Stimulated activated effector memory CD8-positive, alpha-beta T cell treated with anti-CD3 and anti-CD28 coated beads, Interleukin-12 subunit alpha, Interleukin-12 subunit beta, amount 100 ng/mL, for 72 hours (primary cell): ENCODE measurements around the gene ZNG1A.
"Not testable (repeated sequence)": the region's sequence is repeated elsewhere in the genome, so short reads cannot be mapped to it uniquely, and the experiment has no call there.

Experiments used
- ATAC-seq: fragments of 150-1000 bp; cut with Tn5 transposase; 2 replicates; pipeline ENCODE4 v1.10.0; 2021
- DNase-seq, 2 donors: peaks; one replicate each; pipeline ENCODE4 v3.0.0; 2021 to 2022; ENCODE audit warnings: low spot score in 2 of 2
- H3K27ac Mint-ChIP-seq: one replicate; pipeline ENCODE4 v1.8.0; 2022; ENCODE audit warnings: mild to moderate bottlenecking, mixed read lengths
- H3K36me3 Mint-ChIP-seq: one replicate; pipeline ENCODE4 v1.8.0; 2022; ENCODE audit warnings: mild to moderate bottlenecking, mixed read lengths
- H3K4me1 Mint-ChIP-seq: one replicate; pipeline ENCODE4 v1.8.0; 2022; ENCODE audit warnings: mixed read lengths
- H3K4me3 Mint-ChIP-seq: one replicate; pipeline ENCODE4 v1.8.0; 2022; ENCODE audit warnings: mild to moderate bottlenecking, mixed read lengths
- H3K9me3 Mint-ChIP-seq: one replicate; pipeline ENCODE4 v1.8.0; 2022; ENCODE audit warnings: mixed read lengths

ZNG1A gene

DNA sequence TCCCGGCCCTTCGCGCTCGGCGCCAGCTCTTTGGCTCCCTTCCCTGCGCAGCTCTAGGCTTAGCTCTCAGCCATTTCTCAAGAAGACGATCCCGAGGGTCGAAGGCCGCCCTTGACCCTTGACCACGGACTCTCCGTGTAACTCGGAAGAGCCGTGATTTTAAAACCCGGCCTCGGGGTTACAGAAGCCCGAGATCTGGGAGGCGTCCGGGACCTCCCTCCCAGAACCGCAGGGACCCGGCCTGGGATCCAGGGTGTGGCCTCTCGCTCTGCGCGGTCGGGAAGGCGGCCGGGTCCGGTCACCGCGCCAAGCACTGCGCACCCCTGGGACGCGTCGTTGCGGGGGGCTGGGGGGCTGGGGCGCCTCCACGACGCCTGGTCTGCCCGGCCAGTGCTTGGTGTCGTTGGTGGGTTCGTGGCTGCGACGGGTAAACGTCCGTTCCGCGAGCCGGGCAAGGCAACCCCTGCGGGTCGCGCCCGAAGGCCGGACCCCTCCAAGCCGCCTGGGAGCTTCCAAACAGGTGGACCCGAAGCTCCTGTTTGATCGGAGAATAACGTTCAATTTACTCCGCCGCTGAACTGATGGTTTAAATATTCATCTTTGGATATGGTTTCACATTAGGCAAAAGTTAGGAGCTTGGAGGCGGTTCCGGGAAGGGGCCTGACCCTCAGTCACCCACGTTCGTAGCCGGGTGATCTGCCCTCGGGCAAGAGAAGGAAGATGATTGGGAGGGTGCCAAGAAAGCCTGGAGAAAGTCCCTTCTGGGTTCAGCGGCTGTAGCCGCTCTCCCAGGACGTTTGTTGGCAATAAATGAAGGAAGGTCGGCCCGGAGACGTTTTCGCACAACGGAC, 64.4 kb downstream of the ZNG1A start:
- H3K36me3 Mint-ChIP-seq, H3K9me3 Mint-ChIP-seq: not testable (repeated sequence)
- Mint-ChIP-seq H3K4me1 (peaks cover 25% of the 10 kb centered on the region), H3K4me3 (peak overlapping the region; percentile 75), H3K27ac (peak overlapping the region; percentile 70)
- ATAC-seq (peak; percentile 50), DNase-seq (peak in 1 of 2 donors; percentile 61)

- DNase-seq (peak in 1 of 2 donors; percentile 63), ATAC-seq (peak; percentile 84)
- H3K27ac Mint-ChIP-seq, H3K36me3 Mint-ChIP-seq, H3K9me3 Mint-ChIP-seq: not testable (repeated sequence)
- H3K4me3 Mint-ChIP-seq: peak overlapping the region; percentile 75
- H3K4me1 Mint-ChIP-seq: peaks cover 32% of the 10 kb centered on the region
These were observed 65.2 kb downstream of the ZNG1A start for GRCh38 chr9:113468-114266.

GRCh38 chr9:112589-113467, 66.0 kb downstream of the ZNG1A start:
- DNase-seq, H3K27ac Mint-ChIP-seq, H3K9me3 Mint-ChIP-seq, H3K36me3 Mint-ChIP-seq: not testable (repeated sequence)
- ATAC-seq: peak; percentile 3
- peaks cover 26% of the 10 kb centered on the region for H3K4me1 Mint-ChIP-seq
- H3K4me3 Mint-ChIP-seq: peak overlapping the region; percentile 75

DNA sequence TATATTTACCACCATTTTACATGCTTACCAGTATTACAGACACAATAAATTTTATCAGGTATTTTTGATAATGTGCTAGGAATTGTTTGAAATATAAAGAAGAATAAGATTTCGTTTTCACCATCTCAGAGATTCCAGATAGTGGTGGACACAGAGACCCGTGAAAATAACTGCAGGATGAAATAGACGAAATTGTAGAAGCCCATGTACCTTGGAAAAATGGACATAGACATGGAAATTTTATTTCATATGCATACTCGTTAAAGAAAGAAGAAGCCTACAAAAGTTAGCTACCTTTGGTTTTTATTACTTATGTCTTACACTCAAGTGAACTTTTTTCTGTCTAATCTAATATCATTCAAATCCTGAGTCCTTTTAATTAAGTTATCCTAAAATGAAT, 68.2 kb downstream of the ZNG1A start:
- H3K9me3 Mint-ChIP-seq, H3K27ac Mint-ChIP-seq, DNase-seq, H3K36me3 Mint-ChIP-seq, H3K4me3 Mint-ChIP-seq, ATAC-seq: not testable (repeated sequence)
- peaks cover 16% of the 10 kb centered on the region for H3K4me1 Mint-ChIP-seq

GRCh38 chr9:109540-109939, 69.3 kb downstream of the ZNG1A start:
- not testable (repeated sequence) for H3K4me3 Mint-ChIP-seq, H3K4me1 Mint-ChIP-seq, H3K27ac Mint-ChIP-seq, DNase-seq, H3K36me3 Mint-ChIP-seq, H3K9me3 Mint-ChIP-seq, ATAC-seq

DNA sequence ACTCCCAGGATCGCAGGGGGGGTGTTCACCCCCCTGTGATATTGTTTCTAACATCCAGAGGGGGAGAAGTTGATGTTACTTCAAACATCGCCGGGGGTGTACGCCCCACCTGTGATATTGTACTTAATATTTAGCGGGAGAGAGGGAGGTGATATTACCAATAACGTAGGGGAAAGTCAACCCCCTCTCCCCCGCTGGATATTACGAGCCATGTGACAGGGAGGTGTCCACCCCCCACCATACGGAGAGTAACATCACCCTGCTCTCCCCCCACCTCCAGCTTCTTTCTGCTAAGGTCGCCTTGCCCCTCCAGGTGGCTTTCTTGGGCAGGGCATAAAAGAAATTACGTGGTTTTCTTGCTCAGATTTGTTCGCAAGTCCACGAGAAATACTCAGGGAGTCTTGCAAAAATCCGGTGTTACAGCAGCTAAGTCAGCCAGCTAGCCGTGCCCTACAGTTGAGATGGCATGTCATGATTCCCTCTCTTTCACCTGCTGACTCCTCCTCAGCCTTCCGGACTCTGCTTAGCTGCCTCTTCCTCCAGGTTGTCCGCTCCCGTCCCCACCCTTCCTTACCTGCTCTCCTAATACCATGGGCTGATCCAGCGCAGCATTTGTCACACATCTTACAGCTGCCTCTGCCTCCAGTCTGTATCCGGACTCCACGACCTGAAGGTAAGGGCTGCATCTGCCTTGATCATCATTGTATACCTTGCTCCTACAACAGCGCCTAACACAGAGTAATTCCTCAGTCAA, 69.9 kb downstream of the ZNG1A start:
- not testable (repeated sequence) for DNase-seq

GRCh38 chr9:105991-106390, 72.9 kb downstream of the ZNG1A start:
- not testable (repeated sequence) for H3K36me3 Mint-ChIP-seq, H3K4me1 Mint-ChIP-seq, H3K27ac Mint-ChIP-seq, H3K9me3 Mint-ChIP-seq, ATAC-seq, H3K4me3 Mint-ChIP-seq
- peak in 1 of 2 donors; percentile 60 for DNase-seq

More for the DNA sequence above, 69.9 kb downstream of the ZNG1A start:
- not testable (repeated sequence) for H3K9me3 Mint-ChIP-seq, H3K4me1 Mint-ChIP-seq, H3K4me3 Mint-ChIP-seq, H3K27ac Mint-ChIP-seq, H3K36me3 Mint-ChIP-seq, ATAC-seq

- H3K9me3 Mint-ChIP-seq, H3K36me3 Mint-ChIP-seq, H3K27ac Mint-ChIP-seq, H3K4me3 Mint-ChIP-seq, H3K4me1 Mint-ChIP-seq, DNase-seq, ATAC-seq: not testable (repeated sequence)
These were observed 78.4 kb downstream of the ZNG1A start for GRCh38 chr9:100430-100829.

DNA sequence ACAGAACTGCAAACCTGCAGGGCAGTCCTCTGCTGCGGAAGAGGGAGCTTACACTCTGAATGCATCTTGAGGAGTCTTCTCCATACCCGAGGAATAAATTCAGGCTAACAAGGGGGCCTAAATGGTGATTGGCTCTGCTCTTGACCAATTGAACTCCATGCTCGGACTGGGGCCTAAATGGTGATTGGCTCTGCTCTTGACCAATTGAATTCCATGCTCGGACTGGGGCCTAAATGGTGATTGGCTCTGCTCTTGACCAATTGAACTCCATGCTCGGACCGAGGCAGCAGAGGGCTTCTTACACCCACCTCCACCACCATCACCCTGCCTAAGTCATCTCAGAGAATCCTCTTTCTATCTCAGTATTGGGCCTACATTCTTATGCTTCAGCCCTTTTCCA, 79.0 kb downstream of the ZNG1A start:
- not testable (repeated sequence) for H3K36me3 Mint-ChIP-seq, H3K4me3 Mint-ChIP-seq, H3K4me1 Mint-ChIP-seq, DNase-seq, H3K27ac Mint-ChIP-seq, ATAC-seq, H3K9me3 Mint-ChIP-seq

GRCh38 chr9:98775-99174, 80.1 kb downstream of the ZNG1A start:
- H3K36me3 Mint-ChIP-seq, H3K9me3 Mint-ChIP-seq, DNase-seq, H3K4me3 Mint-ChIP-seq, H3K27ac Mint-ChIP-seq, H3K4me1 Mint-ChIP-seq: not testable (repeated sequence)
- peak; percentile 66 for ATAC-seq

DNA sequence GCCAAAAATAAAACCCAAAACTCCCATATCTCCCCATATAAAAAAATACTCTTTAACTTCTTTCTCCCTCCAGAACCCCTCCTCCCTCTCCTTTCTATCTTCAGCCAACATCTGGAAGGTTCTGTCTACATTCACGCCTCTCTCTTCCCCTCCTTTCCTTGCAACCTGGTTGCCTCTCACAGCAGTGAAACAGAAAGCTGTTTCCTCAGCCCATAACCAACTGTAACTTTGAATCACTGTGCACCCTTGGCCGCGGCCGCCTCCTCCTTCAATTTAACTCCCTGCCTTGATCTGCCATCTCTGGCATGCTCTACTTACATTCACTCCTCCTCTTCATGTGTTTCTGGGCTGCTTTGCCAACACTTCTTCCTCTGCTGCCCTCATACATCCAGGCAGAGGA, 83.9 kb downstream of the ZNG1A start:
- H3K4me1 Mint-ChIP-seq, H3K36me3 Mint-ChIP-seq, DNase-seq, ATAC-seq, H3K9me3 Mint-ChIP-seq, H3K27ac Mint-ChIP-seq, H3K4me3 Mint-ChIP-seq: not testable (repeated sequence)

DNA sequence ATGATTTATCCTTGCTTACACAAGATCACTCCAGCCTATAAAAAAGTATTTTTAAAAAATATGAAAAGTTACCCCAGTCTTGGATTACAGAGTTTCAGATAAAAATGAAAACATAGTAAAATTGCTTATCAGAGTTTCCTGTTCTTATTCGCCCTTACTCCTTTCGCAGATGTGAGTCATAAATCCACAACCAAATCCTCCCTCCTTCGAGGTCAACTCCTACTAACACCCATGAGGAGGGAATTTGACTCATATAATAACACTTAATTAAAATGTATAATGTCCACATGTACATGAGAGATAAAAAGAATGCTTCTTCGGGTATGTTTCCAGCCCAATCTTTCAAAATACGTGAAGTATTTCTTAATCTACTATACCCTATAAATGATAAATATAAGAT, 84.5 kb downstream of the ZNG1A start:
- not testable (repeated sequence) for H3K4me1 Mint-ChIP-seq

GRCh38 chr9:93909-94308, 84.9 kb downstream of the ZNG1A start:
- not testable (repeated sequence) for H3K4me1 Mint-ChIP-seq, H3K36me3 Mint-ChIP-seq, H3K9me3 Mint-ChIP-seq, DNase-seq, H3K4me3 Mint-ChIP-seq, ATAC-seq, H3K27ac Mint-ChIP-seq

More for the DNA sequence above, 84.5 kb downstream of the ZNG1A start:
- not testable (repeated sequence) for DNase-seq, H3K4me3 Mint-ChIP-seq, H3K9me3 Mint-ChIP-seq, H3K27ac Mint-ChIP-seq, ATAC-seq, H3K36me3 Mint-ChIP-seq

- not testable (repeated sequence) for H3K4me1 Mint-ChIP-seq
These were observed 88.0 kb downstream of the ZNG1A start for GRCh38 chr9:90851-91250.

More at GRCh38 chr9:90851-91250, 88.0 kb downstream of the ZNG1A start:
- H3K9me3 Mint-ChIP-seq, H3K4me3 Mint-ChIP-seq, H3K36me3 Mint-ChIP-seq, ATAC-seq, H3K27ac Mint-ChIP-seq, DNase-seq: not testable (repeated sequence)
